A549 (cell line): ENCODE data around the gene MRPS18A. TPM values are rescaled to one million over a fixed set of nuclear protein-coding genes. Genes with fewer than 3 reads are reported as not detected.

Experiments
- ATAC-seq, 2 experiments: fragments of 200-7000 bp in 1 of 2; fragments of >200 bp in 1 of 2; cut with Nextera tagmentation in 1 of 2; cut with Tn5 transposase in 1 of 2; 3 replicates each; pipeline versions ENCODE4 v1.8.0 to v1.9.1; 2018 to 2020; ENCODE audit warnings: mild to moderate bottlenecking in 1 of 2, moderate library complexity in 1 of 2
- CTCF ChIA-PET: fragments of 300-600 bp; sonication (Branson Sonifier 250); formaldehyde crosslinking; extraction: SDS; loops from one replicate; lab custom pipeline; 2021; ENCODE audit warnings: antibody characterized with exemption, inconsistent platforms; lab: Yijun Ruan, JAX
- POLR2A ChIA-PET: fragments of 350-600 bp; formaldehyde crosslinking; extraction: SDS; loops from one replicate; lab custom pipeline; 2021; ENCODE audit warnings: antibody characterized with exemption, inconsistent platforms; lab: Yijun Ruan, JAX
- DNase-seq, 2 experiments: peaks; one replicate each; pipeline versions ENCODE4 v3.0.0 to v3.0.0-alpha.2; 2011 to 2016; ENCODE audit warnings: low read depth in 1 of 2, low spot score in 1 of 2
- FAIRE-seq: peaks from 2 replicates; lab custom pipeline; 2011; peaks lifted over from hg19 to GRCh38; lab: Jason Lieb, UNC
- H3K27ac ChIP-seq, 2 experiments: fragments of >200 bp; sonication (Bioruptor Twin); formaldehyde crosslinking; 3 replicates each; pipeline ENCODE4 v1.5.1; 2016 to 2017
- H3K4me1 ChIP-seq: fragments of >200 bp; sonication (Bioruptor Twin); formaldehyde crosslinking; 3 replicates; pipeline ENCODE4 v1.6.1; 2016
- H3K4me2 ChIP-seq: fragments of >200 bp; sonication (Bioruptor Twin); formaldehyde crosslinking; 3 replicates; pipeline ENCODE4 v1.6.1; 2016
- H3K4me3 ChIP-seq: fragments of >200 bp; sonication (Bioruptor Twin); formaldehyde crosslinking; 3 replicates; pipeline ENCODE4 v1.5.1; 2016
- H3K9me3 ChIP-seq: fragments of >200 bp; sonication (Bioruptor Twin); formaldehyde crosslinking; 3 replicates; pipeline ENCODE4 v1.6.1; 2016
- BCL3 ChIP-seq: fragments of >200 bp; sonication (Bioruptor Twin); formaldehyde crosslinking; IDR thresholded peaks from 3 replicates; pipeline ENCODE4 v1.6.1; 2016
- CBX8 ChIP-seq: fragments of 200-600 bp; sonication (generic); IDR thresholded peaks from 2 replicates; pipeline ENCODE4 v1.6.1; 2016
- CEBPB ChIP-seq, 2 experiments: fragments of >200 bp in 1 of 2; sonication (Bioruptor Twin) in 1 of 2; formaldehyde crosslinking in 1 of 2; IDR thresholded peaks; 2 replicates each; pipeline ENCODE4 v1.6.1; 2012 to 2016
- CTCF ChIP-seq: fragments of >200 bp; sonication (Bioruptor Twin); formaldehyde crosslinking; IDR thresholded peaks from 3 replicates; pipeline ENCODE4 v1.5.1; 2016
- E2F6 ChIP-seq: IDR thresholded peaks from 2 replicates; pipeline ENCODE4 v1.6.1; 2012; ENCODE audit warnings: low read depth, borderline replicate concordance
- GATA3 ChIP-seq: IDR thresholded peaks from 2 replicates; pipeline ENCODE4 v1.6.1; 2012; ENCODE audit warnings: borderline replicate concordance
- HOXA7 ChIP-seq: fragments of 250-450 bp; sonication (Bioruptor Pico); IDR thresholded peaks from 2 replicates; pipeline ENCODE4 v1.5.0; 2020; ENCODE audit warnings: mild to moderate bottlenecking, moderate library complexity
- HOXB13 ChIP-seq: fragments of 250-450 bp; sonication (Bioruptor Pico); IDR thresholded peaks from 2 replicates; pipeline ENCODE4 v1.5.0; 2020; ENCODE audit warnings: low read depth, mild to moderate bottlenecking, moderate library complexity
- HOXB5 ChIP-seq: fragments of 250-450 bp; sonication (Bioruptor Pico); IDR thresholded peaks from 2 replicates; pipeline ENCODE4 v1.5.0; 2020; ENCODE audit warnings: mild to moderate bottlenecking, moderate library complexity
- JUN ChIP-seq, 2 experiments: fragments of >200 bp; sonication (Bioruptor Twin); formaldehyde crosslinking; IDR thresholded peaks; 2 replicates in 1 of 2; 3 replicates in 1 of 2; pipeline ENCODE4 v1.6.1; 2016 to 2017
- MAX ChIP-seq: IDR thresholded peaks from 2 replicates; pipeline ENCODE4 v1.6.1; 2012
- MYC ChIP-seq: IDR thresholded peaks from 2 replicates; pipeline ENCODE4 v1.6.1; 2012; ENCODE audit warnings: mild to moderate bottlenecking, inconsistent platforms, low read length, improper control_type of control experiment, borderline replicate concordance
- PBX3 ChIP-seq: IDR thresholded peaks from 2 replicates; pipeline ENCODE4 v1.6.1; 2012
- POLR2A ChIP-seq: IDR thresholded peaks from 2 replicates; pipeline ENCODE4 v1.6.1; 2012; ENCODE audit warnings: mild to moderate bottlenecking, low read length
- RCOR1 ChIP-seq: fragments of 150-350 bp; IDR thresholded peaks from 2 replicates; pipeline ENCODE4 v1.6.1; 2014; ENCODE audit warnings: antibody characterized with exemption, low read length, low read depth
- ZC3H11A ChIP-seq: fragments of 450-650 bp; IDR thresholded peaks from 2 replicates; pipeline ENCODE4 v1.6.1; 2014; ENCODE audit warnings: antibody characterized with exemption, mild to moderate bottlenecking
- WGBS: methylation state at CpG from one replicate; pipeline ENCODE4 v1.1.6; 2017; ENCODE audit errors: missing lambda C conversion rate; 5-methylcytosine and 5-hydroxymethylcytosine counted together
- polyA plus RNA-seq, 4 experiments: library from polyadenylated mRNA; depleted of rRNA in 3 of 4; stranded (reverse); fragments of >200 nt; fragmentation: RNase III in 1 of 4; extraction: RNeasy Plus Mini Kit Qiagen cat#74134 plus additional on column Dnase treatment in 1 of 4; gene quantifications; 2 replicates in 3 of 4; 3 replicates in 1 of 4; pipeline ENCODE4 v1.2.3, GENCODE V29; 2011 to 2017

The MRPS18A gene
- polyA plus RNA-seq, 2 of the 4 experiments (the other 2 are of a cell fraction), result 38.0 to 44.2 TPM

- ChIA-PET CTCF (interaction anchor here (1.2 to 11.5 kb wide), 6 partner anchors 53 to 409 kb away, joined by 3 to 72 read pairs (median 16); partner anchors contain the start of gene VEGFA), POLR2A (no interaction called here)
- DNase-seq, result no peak
- WGBS, result 93% methylated on average over 5 of the region's 8 CpGs
- H3K27ac ChIP-seq, result no peak overlapping the region
- TF ChIP-seq GATA3 (no peak), ZC3H11A (no peak), BCL3 (no peak), MYC (no peak), E2F6 (no peak)
- TF ChIP-seq, all 56 proteins: peak for 0
- Histone ChIP-seq H3K9me3 (no peaks in the 10 kb centered on the region), H3K4me1 (peaks cover 14% of the 10 kb centered on the region; the same call in 2 of the 3 replicates), H3K4me3 (no peak overlapping the region), H3K4me2 (no peak overlapping the region)
- ATAC-seq (no peak), FAIRE-seq (no peak)
These were observed 16.4 kb downstream of the MRPS18A start for GRCh38 chr6:43671011-43671800.

GRCh38 chr6:43670623-43670986 is 17.0 kb downstream of the MRPS18A start:
- no peak for ATAC-seq
- ChIA-PET POLR2A (no interaction called here), CTCF (interaction anchor here (1.2 to 11.5 kb wide), 6 partner anchors 54 to 409 kb away, joined by 3 to 72 read pairs (median 16); partner anchors contain the start of gene VEGFA)
- 99% methylated on average over 6 of the region's 6 CpGs for WGBS
- TF ChIP-seq HOXB13 (CRISPR knock-in tag) (no peak), MAX (no peak), GATA3 (no peak), JUN (IDR thresholded peaks at IDR 0.05) (no peak)
- Histone ChIP-seq H3K4me2 (no peak overlapping the region), H3K4me1 (peaks cover 14% of the 10 kb centered on the region; the same call in 2 of the 3 replicates), H3K4me3 (no peak overlapping the region), H3K9me3 (no peaks in the 10 kb centered on the region), H3K27ac (no peak overlapping the region)
- no peak for DNase-seq
- no peak for FAIRE-seq

GRCh38 chr6:43669922-43670622 is 17.5 kb downstream of the MRPS18A start:
- Histone ChIP-seq H3K4me1 (peaks cover 14% of the 10 kb centered on the region; the same call in 2 of the 3 replicates), H3K9me3 (no peaks in the 10 kb centered on the region), H3K4me2 (no peak overlapping the region), H3K27ac (no peak overlapping the region), H3K4me3 (no peak overlapping the region)
- CTCF ChIA-PET, result interaction anchor here (0.8 to 11.5 kb wide), 8 partner anchors 15 to 410 kb away, joined by 3 to 72 read pairs (median 6); partner anchors contain the start of genes MRPS18A and VEGFA
- DNase-seq (no peak), FAIRE-seq (no peak), ATAC-seq (no peak)
- TF ChIP-seq HOXA7 (CRISPR knock-in tag) (no peak), CBX8 (no peak), CEBPB (IDR thresholded peaks at IDR 0.05) (0 out of 4 replicates have a peak, but pooled peaks of 1 of the 2 experiments have one; percentile 4), POLR2A (no peak)
- POLR2A ChIA-PET, result no interaction called here
- WGBS, result 87% methylated on average over 6 of the region's 6 CpGs

- Histone ChIP-seq H3K9me3 (no peaks in the 10 kb centered on the region), H3K4me2 (no peak overlapping the region), H3K27ac (peak overlapping the region in 1 of 2 experiments; percentile 66; a peak in 2 of 6 replicates)
- no peak for ATAC-seq
- POLR2A ChIA-PET, result no interaction called here
- TF ChIP-seq HOXB5 (CRISPR knock-in tag) (no peak), GATA3 (no peak), CTCF (no peak), RCOR1 (no peak), PBX3 (no peak)
- TF ChIP-seq, all 56 proteins: peak for 0
- Histone ChIP-seq H3K4me1 (peaks cover 14% of the 10 kb centered on the region; the same call in 2 of the 3 replicates), H3K4me3 (no peak overlapping the region)
- CTCF ChIA-PET, result interaction anchor here (0.8 to 11.5 kb wide), 10 partner anchors 12 to 411 kb away, joined by 3 to 72 read pairs (median 8); partner anchors contain the start of genes MRPS18A, RSPH9 and VEGFA
- DNase-seq, result no peak
- no peak for FAIRE-seq
- WGBS, result 85% methylated on average over 8 of the region's 15 CpGs
These were observed 18.3 kb downstream of the MRPS18A start for GRCh38 chr6:43669050-43669921.
